ENCODE data around the gene PODXL.
"Not testable (repeated sequence)": the region's sequence is repeated elsewhere in the genome, so short reads cannot be mapped to it uniquely, and the experiment has no call there.

Gene PODXL

DNA sequence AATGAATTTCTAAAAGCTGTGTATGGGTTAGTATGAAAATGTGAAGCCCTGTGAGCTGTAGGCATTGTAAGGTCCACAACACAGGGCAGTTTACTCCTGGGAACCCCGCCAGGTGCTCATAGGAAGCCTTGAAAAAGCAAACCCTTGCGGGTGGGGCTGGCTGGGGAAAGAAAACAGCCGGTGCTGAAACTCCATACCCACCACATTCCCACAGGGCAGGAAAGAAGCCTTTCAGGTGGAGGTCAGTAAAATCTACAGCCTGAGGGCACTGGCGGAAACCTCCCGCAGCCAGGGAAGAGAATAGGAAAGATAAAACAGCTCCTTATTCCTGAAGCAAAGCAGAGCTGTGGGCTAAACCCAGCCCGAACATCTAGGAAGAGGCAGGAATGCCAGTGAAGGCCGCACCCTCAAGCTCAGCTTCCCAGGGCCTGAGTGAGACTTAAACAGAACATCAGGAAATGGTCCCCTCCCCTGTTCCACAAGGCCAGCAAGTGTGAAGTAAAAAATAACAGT is 34.7 kb downstream of the PODXL start:
- Histone ChIP-seq H3K79me2 (ENCODE audit: insufficient read depth, low read length) (no peaks in the 10 kb centered on the region), H3K4me3 (ENCODE audit: low read depth, low read length, poor library complexity, severe bottlenecking) (no peak overlapping the region), H3K4me1 (ENCODE audit: insufficient read depth, low read length, severe bottlenecking) (no peaks in the 10 kb centered on the region), H3K4me2 (ENCODE audit: low read length) (no peak overlapping the region), H3F3A (ENCODE audit: insufficient read depth, low read length) (no peaks in the 10 kb centered on the region), H4K20me1 (ENCODE audit: insufficient read depth, low read length) (no peaks in the 10 kb centered on the region), H3K9me2 (ENCODE audit: low read depth, low read length) (no peaks in the 10 kb centered on the region), H3K27ac (ENCODE audit: low read depth, low read length, poor library complexity, severe bottlenecking) (no peak overlapping the region), H2AFZ (ENCODE audit: low read length) (no peak overlapping the region), H3K9ac (ENCODE audit: low read length) (no peak overlapping the region), H3K36me3 (ENCODE audit: insufficient read depth, low read length) (no peaks in the 10 kb centered on the region), H3K27me3 (ENCODE audit: insufficient read depth, low read length) (peaks cover 10% of the 10 kb centered on the region; the same call in 1 of the 2 replicates), H3K9me3 (ENCODE audit: low read length) (no peaks in the 10 kb centered on the region)
- no peak for TF ChIP-seq EZH2 (IDR thresholded peaks at IDR 0.05; ENCODE audit: borderline replicate concordance, low read length)
- TF ChIP-seq, protein P1, sequence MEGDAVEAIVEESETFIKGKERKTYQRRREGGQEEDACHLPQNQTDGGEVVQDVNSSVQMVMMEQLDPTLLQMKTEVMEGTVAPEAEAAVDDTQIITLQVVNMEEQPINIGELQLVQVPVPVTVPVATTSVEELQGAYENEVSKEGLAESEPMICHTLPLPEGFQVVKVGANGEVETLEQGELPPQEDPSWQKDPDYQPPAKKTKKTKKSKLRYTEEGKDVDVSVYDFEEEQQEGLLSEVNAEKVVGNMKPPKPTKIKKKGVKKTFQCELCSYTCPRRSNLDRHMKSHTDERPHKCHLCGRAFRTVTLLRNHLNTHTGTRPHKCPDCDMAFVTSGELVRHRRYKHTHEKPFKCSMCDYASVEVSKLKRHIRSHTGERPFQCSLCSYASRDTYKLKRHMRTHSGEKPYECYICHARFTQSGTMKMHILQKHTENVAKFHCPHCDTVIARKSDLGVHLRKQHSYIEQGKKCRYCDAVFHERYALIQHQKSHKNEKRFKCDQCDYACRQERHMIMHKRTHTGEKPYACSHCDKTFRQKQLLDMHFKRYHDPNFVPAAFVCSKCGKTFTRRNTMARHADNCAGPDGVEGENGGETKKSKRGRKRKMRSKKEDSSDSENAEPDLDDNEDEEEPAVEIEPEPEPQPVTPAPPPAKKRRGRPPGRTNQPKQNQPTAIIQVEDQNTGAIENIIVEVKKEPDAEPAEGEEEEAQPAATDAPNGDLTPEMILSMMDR (IDR thresholded peaks at IDR 0.05; ENCODE audit: low read length), result no peak

- Histone ChIP-seq H3K9me2 (ENCODE audit: low read depth, low read length) (no peaks in the 10 kb centered on the region), H3K4me2 (ENCODE audit: low read length) (no peak overlapping the region), H2AFZ (ENCODE audit: low read length) (no peak overlapping the region), H3K27ac (ENCODE audit: low read depth, low read length, poor library complexity, severe bottlenecking) (no peak overlapping the region), H3F3A (ENCODE audit: insufficient read depth, low read length) (no peaks in the 10 kb centered on the region), H3K9me3 (ENCODE audit: low read length) (no peaks in the 10 kb centered on the region), H3K9ac (ENCODE audit: low read length) (no peak overlapping the region), H3K4me1 (ENCODE audit: insufficient read depth, low read length, severe bottlenecking) (no peaks in the 10 kb centered on the region), H3K36me3 (ENCODE audit: insufficient read depth, low read length) (no peaks in the 10 kb centered on the region), H3K27me3 (ENCODE audit: insufficient read depth, low read length) (peaks cover 10% of the 10 kb centered on the region; the same call in 1 of the 2 replicates), H4K20me1 (ENCODE audit: insufficient read depth, low read length) (no peaks in the 10 kb centered on the region), H3K79me2 (ENCODE audit: insufficient read depth, low read length) (no peaks in the 10 kb centered on the region), H3K4me3 (ENCODE audit: low read depth, low read length, poor library complexity, severe bottlenecking) (no peak overlapping the region)
- TF ChIP-seq, protein P1 (IDR thresholded peaks at IDR 0.05; ENCODE audit: low read length), result no peak; the same call in 1 of the 2 replicates
- no peak for TF ChIP-seq EZH2 (IDR thresholded peaks at IDR 0.05; ENCODE audit: borderline replicate concordance, low read length)
These were observed 37.8 kb downstream of the PODXL start for GRCh38 chr7:131518626-131519025.

DNA sequence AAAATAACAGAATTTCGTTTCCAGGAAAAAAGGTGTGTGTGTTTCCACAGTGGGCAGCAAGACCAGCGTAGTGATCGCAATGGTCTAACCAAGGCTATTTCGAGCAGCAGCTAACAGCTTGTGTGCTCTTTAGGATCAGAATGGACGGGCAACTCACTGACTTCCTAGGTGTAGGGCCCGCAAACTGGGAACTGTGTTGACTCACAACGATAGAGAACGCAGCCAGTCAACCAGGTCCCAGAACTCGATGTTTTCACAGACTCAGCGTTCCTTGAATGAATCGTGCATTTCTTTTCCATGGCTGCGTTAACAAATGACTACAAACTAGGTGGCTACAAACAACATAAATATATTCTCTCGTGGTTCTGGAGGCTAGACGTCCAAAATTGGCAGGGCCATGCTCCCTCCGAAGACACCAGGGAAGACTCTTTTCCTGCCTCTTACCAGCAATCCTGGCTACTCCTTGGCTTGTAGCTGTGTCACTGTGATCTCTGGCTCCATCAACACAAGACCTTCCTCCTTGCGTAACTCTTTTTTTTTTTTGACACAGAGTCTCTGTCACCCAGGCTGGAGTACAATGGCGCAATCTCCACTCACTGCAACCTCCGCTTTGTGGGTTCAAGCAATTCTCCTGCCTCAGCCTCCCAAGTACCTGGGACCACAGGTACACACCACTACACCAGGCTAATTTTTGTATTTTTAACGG is 39.1 kb downstream of the PODXL start:
- H3K36me3 ChIP-seq (ENCODE audit: insufficient read depth, low read length), result no peaks in the 10 kb centered on the region
- H3F3A ChIP-seq (ENCODE audit: insufficient read depth, low read length), result no peaks in the 10 kb centered on the region
- H3K79me2 ChIP-seq (ENCODE audit: insufficient read depth, low read length), result no peaks in the 10 kb centered on the region
- H3K4me3 ChIP-seq (ENCODE audit: low read depth, low read length, poor library complexity, severe bottlenecking), result no peak overlapping the region
- H3K9ac ChIP-seq (ENCODE audit: low read length), result no peak overlapping the region
- TF ChIP-seq, protein P1 (IDR thresholded peaks at IDR 0.05; ENCODE audit: low read length), result no peak
- H3K9me2 ChIP-seq (ENCODE audit: low read depth, low read length), result no peaks in the 10 kb centered on the region
- H3K9me3 ChIP-seq (ENCODE audit: low read length), result no peaks in the 10 kb centered on the region
- peaks cover 3% of the 10 kb centered on the region; the same call in 1 of the 2 replicates for H3K27me3 ChIP-seq (ENCODE audit: insufficient read depth, low read length)
- no peak overlapping the region for H2AFZ ChIP-seq (ENCODE audit: low read length)
- H3K27ac ChIP-seq (ENCODE audit: low read depth, low read length, poor library complexity, severe bottlenecking), result no peak overlapping the region
- no peaks in the 10 kb centered on the region for H3K4me1 ChIP-seq (ENCODE audit: insufficient read depth, low read length, severe bottlenecking)
- H4K20me1 ChIP-seq (ENCODE audit: insufficient read depth, low read length), result no peaks in the 10 kb centered on the region
- no peak overlapping the region for H3K4me2 ChIP-seq (ENCODE audit: low read length)

DNA sequence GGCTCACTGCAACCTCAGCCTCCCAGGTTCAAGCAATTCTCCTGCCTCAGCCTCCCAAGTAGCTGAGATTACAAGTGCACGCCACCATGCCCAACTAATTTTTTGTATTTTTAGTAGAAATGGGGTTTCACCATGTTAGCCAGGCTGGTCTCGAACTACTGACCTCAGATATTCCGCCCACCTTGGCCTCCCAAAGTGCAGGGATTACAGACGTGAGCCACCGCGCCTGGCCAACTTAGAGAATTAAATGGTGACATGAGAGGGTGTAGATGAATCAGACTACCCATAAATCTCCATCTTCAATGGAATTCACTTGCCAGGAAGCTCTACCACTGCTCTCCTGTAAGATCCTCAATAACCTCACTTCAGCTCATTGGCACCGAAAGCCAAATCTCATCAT is 41.0 kb downstream of the PODXL start:
- not testable (repeated sequence) for H3K36me3 ChIP-seq (ENCODE audit: insufficient read depth, low read length); H3K4me3 ChIP-seq (ENCODE audit: low read depth, low read length, poor library complexity, severe bottlenecking); H3K4me1 ChIP-seq (ENCODE audit: insufficient read depth, low read length, severe bottlenecking); H3K4me2 ChIP-seq (ENCODE audit: low read length); H3K79me2 ChIP-seq (ENCODE audit: insufficient read depth, low read length); H4K20me1 ChIP-seq (ENCODE audit: insufficient read depth, low read length); H3K9ac ChIP-seq (ENCODE audit: low read length); H3F3A ChIP-seq (ENCODE audit: insufficient read depth, low read length); H3K27me3 ChIP-seq (ENCODE audit: insufficient read depth, low read length); H3K27ac ChIP-seq (ENCODE audit: low read depth, low read length, poor library complexity, severe bottlenecking); H2AFZ ChIP-seq (ENCODE audit: low read length); H3K9me3 ChIP-seq (ENCODE audit: low read length); H3K9me2 ChIP-seq (ENCODE audit: low read depth, low read length)
